Activated gamma-delta T cell treated with Interleukin-2 at 50 U/mL for 16 hours (primary cell): Measurements from ENCODE around the gene CFAP298.
A peak's percentile ranks its signal among the peaks of the same experiment; 100 is the strongest.
"Not testable (repeated sequence)": the region's sequence is repeated elsewhere in the genome, so short reads cannot be mapped to it uniquely, and the experiment has no call there.

Source experiments
- DNase-seq: peaks from one replicate; pipeline ENCODE4 v3.0.0-alpha.2; 2020

Gene CFAP298

GRCh38 chr21:32612075-32612998, at the start of gene CFAP298:
Gene CFAP298, minus strand, starts transcription at chr21:32612377. Its CDS starts 134 bp downstream, at chr21:32612243.
- DNase-seq, result peak; percentile 84

GRCh38 chr21:32661026-32661782, 49.0 kb upstream of the CFAP298 start:
- not testable (repeated sequence) for DNase-seq

GRCh38 chr21:32658524-32658923, 46.3 kb upstream of the CFAP298 start:
- no peak for DNase-seq

GRCh38 chr21:32653326-32653901, 41.2 kb upstream of the CFAP298 start:
- DNase-seq, result no peak

- DNase-seq, result no peak
Measured at GRCh38 chr21:32648165-32648564, 36.0 kb upstream of the CFAP298 start.

- DNase-seq, result no peak
Measured at GRCh38 chr21:32645261-32646182, 33.3 kb upstream of the CFAP298 start.

GRCh38 chr21:32641710-32642698, 29.8 kb upstream of the CFAP298 start:
- no peak for DNase-seq

GRCh38 chr21:32626621-32627196, 14.5 kb upstream of the CFAP298 start:
- DNase-seq, result no peak

GRCh38 chr21:32618218-32618617, 6.0 kb upstream of the CFAP298 start:
- DNase-seq, result not testable (repeated sequence)

- no peak for DNase-seq
Measured at GRCh38 chr21:32613436-32614043, 1.4 kb upstream of the CFAP298 start.

- DNase-seq, result no peak
Measured at GRCh38 chr21:32612999-32613337, 791 bp upstream of the CFAP298 start.

GRCh38 chr21:32611471-32611997, 643 bp downstream of the CFAP298 start:
- DNase-seq, result peak; percentile 19

GRCh38 chr21:32610940-32611339, 1.2 kb downstream of the CFAP298 start:
- DNase-seq, result not testable (repeated sequence)

GRCh38 chr21:32608851-32609250, 3.3 kb downstream of the CFAP298 start:
- DNase-seq, result no peak

- no peak for DNase-seq
Measured at GRCh38 chr21:32605469-32605868, 6.7 kb downstream of the CFAP298 start.

GRCh38 chr21:32604464-32604863, 7.7 kb downstream of the CFAP298 start:
- no peak for DNase-seq

GRCh38 chr21:32603131-32603530, 9.0 kb downstream of the CFAP298 start:
- DNase-seq, result no peak

GRCh38 chr21:32602099-32602498, 10.1 kb downstream of the CFAP298 start:
- no peak for DNase-seq

GRCh38 chr21:32599526-32599925, 12.7 kb downstream of the CFAP298 start:
- no peak for DNase-seq

GRCh38 chr21:32599091-32599490, 13.1 kb downstream of the CFAP298 start:
- DNase-seq, result no peak
